GM18951 (cell line): Measurements from ENCODE around the gene SLPI.

Experiments
- POLR2A ChIP-seq: IDR thresholded peaks from 4 replicates; pipeline ENCODE4 v1.6.1; 2011; ENCODE audit warnings: mild to moderate bottlenecking; ENCODE audit not compliant: insufficient read length, insufficient read depth; ENCODE audit errors: extremely low read depth
- in situ Hi-C: fragments of 300-500 bp; cut with MboI; formaldehyde crosslinking; loops from one replicate; pipeline ENCODE4 v1.12.0; 2022; ENCODE audit warnings: low sequenced_read_pairs, mixed read lengths, inconsistent platforms; ENCODE audit not compliant: unreplicated experiment

SLPI gene

DNA sequence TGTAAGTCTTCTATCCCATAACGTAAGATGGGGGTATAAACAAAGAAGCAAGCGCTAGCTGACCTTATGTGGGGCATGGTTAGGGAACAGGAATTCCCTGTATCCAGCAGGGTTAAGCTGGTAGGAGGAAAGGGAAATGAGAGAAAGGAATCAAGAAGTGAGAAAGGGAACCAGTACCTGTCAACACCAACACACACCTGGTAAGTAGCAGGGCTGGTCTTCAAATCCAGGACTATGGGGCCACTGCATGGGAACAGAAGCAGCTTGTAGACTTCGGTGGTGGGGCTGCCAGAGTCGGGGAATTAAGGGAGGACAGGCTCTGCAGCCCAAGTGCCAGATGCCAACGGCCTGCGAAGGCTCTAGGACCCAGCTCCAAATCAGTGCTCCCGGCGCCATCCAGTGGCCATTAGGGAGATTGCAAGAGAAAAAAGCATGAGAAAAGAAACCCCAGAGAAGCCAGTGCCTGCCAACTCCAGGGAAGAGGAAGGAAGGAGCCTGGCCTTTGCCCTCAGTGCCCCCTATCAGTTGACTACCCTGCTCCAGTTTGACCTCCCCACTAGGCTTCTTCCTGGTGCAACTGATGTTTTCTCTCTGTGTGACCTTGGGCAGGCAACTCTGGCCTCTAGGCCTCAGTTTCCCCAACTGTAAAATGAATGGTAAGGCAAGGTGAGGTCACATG lies 36.5 kb upstream of the SLPI start:
- TF ChIP-seq POLR2A = no peak
- in situ Hi-C loops = no loop called here

DNA sequence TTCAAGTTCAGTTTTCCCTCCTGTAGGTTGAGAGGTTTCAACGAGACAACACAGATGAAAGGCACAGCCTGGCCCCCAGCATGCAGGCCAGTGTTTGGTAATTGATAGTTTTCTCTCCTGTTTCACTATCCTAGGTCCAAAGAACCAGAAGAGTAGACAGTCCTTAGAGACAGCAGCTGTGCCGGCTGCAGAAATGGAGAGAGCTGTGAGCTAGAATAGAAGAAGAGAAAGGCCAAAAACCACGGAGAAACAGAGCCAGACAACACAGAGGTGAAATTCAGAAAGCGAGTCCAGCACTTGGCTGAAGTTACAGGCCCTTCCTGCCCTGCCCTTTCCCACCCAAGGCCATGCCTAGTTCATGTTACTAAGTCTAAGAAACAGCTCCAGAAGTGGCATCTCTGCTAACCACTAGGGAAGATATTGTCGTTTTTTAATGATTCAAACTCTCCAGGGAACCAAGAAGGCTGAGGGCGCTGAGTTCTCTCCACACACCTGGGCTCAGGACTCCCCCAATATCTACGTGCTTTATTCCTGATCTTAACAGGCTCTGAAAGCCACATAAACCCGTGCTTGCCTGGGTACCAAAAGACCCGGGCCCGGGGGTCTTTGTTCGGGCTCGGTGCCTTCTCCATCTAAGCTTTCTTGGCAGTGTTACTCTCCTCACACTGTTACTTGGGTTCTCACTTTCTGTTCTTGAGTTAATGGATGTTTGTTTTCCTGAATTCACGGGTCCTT lies 35.7 kb upstream of the SLPI start:
- in situ Hi-C loops = no loop called here
- TF ChIP-seq POLR2A = no peak

DNA sequence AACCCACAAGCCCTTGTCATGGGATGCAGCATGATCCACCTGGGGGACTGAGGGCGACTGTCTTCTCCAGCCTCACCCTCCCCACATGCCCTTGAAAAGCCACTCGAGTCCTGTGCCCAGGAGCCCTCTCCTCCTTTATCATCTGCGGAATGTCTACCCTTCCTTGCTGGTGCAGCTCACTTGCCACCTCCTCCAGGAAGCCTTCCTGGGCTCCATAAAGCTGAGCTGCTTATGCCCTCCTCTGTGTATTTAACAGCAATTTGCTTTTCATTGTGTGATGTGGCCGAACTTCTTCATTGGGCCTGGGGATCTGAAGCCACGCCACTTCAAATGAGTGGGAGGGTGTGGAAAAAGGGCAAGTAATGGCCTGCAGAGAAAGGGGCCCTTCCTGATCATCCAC lies 34.5 kb upstream of the SLPI start:
- in situ Hi-C loops = no loop called here
- TF ChIP-seq POLR2A = no peak

DNA sequence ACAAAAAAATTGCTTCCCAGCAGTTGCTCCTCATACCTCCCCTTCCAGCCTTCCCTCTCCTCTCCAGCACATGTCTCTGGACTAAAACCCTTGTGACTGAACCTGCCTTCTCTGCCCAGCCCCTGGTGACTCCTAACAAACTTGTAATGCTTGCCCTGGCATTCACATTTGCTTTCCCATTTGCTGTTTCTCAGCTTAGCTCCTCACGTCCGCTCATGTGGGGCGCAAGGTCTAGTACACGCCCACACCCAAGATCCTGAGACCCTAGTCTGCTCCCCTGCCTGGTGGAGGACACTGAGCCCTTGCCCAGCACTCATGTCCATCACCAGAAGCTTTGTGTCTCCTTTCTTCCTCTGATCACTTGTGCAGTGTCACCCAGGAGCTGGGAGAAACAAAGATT lies 34.0 kb upstream of the SLPI start:
- in situ Hi-C loops = no loop called here
- TF ChIP-seq POLR2A = no peak

DNA sequence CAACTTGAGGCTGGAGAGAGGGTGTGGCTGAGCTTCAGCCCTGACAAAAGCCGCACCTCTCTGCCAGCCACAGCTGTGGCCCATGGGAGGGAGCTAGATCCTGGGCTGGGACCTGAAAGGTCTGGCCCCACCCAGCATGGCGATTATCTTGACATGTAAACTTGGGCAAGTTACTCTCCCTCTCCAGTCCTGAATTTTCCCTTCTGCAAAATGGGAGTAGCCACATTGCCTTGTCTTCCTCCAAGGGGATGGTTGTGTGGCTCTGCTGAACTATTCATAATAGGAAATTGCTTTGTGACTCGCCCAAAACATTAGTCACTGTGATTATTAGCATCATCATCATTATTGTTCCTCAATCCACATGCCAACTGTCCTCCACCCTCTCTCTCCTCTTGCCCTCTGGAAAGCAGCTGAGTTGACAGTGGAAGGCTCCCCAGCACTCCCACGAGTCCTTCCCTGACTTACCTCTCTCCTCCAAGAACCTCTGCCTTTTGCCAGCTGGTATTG lies 29.2 kb upstream of the SLPI start:
- in situ Hi-C loops = no loop called here
- TF ChIP-seq POLR2A = no peak

DNA sequence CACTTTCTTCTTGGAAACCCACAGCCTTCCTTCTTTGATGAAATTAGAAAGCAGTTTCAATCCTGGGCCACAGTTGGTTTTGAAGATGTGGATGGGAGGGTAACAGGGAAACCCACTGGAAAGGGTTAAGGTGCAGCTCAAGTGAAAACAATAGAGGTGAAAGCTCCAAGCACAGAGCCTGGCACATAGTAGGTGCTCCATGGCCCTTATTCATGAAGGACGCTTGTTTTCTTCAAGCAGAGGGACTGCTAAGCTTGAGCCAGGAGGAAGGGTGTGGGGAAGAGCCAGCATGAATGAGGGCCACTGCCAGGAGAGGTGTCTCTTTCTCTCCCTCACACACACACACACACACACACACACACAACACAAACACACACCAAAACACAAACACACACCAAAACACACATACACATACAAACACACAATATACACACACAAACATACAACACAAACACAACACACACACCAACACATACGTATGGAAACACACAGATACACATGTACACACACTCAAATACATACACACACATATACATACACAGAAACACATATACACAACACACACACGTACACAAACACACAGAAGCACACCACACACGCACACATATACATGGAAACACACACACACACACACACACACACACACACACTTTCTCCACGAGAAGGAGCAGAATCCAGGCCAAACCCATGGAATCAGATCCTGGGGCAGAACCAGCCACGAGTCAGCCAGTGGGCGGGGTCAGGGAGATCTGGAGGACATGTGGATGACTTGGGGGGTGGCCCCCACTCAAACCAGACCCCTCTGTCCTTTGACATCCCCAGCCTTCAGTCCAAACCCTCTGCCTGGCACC lies 28.6 kb upstream of the SLPI start:
- TF ChIP-seq POLR2A = no peak
- in situ Hi-C loops = no loop called here

DNA sequence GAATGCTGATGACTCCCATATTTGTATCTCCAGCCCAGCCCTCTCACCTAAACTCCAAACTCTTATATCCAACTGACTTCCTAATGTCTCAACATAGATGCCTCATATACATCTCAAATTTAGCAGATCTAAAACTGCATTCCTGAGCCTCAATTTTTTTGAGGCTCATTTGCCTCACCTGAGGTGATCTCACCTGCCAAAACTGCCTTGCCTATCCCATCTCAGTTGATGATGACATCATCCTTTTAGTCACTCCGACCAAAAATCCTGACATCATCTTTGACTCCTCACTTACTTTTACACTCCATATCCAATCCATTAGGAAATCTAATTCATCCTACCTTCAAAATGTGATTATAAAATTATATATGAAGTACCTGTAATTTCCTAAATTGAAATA lies 25.6 kb upstream of the SLPI start:
- TF ChIP-seq POLR2A = no peak

DNA sequence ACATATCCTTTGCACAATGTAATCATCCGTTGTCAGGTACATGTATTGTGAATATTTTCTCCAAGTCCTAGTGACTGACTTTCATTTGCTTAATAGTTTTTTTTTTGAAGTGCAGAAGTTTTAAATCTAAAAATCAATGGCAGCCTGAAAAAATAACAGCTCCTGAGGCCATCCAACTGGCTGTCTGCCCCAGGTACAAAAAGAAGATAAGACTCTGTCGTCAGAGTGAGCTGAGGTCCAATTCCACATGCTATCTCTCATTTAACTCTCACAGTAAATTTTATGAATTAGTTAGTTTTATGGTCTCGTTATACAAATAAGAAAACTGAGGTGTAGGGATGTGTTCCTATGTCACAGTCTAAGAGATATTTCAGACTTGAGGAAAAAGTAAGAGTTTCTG lies 21.0 kb upstream of the SLPI start:
- no peak for TF ChIP-seq POLR2A
- in situ Hi-C loops = no loop called here

More for the DNA sequence above, 25.6 kb upstream of the SLPI start:
- in situ Hi-C loops = no loop called here

DNA sequence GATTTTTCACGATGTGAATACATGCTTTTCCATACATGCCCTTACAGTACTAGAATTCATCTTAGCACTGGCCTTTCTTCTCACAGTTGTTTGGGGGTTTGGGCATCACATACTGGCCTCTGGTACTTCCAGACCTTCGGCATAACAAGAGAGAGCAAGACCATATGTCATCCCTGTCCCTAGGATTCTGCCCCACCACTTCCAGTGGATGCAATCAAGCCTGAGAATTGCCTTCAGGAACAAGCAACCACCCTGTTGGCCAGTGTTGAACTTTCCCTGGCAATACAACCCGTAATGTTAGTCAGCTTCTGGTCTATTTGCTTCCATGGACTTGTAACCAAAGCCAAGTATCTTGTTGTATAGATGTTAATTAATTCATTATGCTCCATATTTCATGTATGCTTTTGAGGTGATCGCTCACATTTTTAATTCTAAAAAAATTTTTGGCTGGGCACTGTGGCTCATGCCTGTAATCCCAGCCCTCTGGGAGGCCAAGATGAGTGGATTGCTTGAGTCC lies 15.4 kb upstream of the SLPI start:
- in situ Hi-C loops = no loop called here
- TF ChIP-seq POLR2A = no peak

DNA sequence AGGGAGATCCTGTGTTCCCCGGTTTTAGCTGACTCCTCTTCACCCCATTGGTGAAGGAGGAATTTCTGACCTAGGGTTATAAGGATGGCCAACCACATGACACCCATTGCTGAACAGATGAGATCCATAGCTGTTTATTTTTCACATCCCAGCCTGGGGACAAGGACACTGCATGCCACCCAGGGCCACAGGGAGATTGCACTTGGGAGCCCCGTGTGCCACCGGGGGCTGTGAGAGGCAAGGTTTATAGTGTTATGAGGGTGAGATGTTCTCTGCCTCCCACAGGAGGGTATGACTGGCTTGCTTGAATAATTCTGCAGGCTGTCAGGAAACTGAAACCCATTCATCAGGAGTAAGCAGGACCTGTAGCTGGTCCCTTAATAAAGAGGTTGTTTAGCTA lies 14.7 kb upstream of the SLPI start:
- in situ Hi-C loops = no loop called here
- TF ChIP-seq POLR2A = no peak

DNA sequence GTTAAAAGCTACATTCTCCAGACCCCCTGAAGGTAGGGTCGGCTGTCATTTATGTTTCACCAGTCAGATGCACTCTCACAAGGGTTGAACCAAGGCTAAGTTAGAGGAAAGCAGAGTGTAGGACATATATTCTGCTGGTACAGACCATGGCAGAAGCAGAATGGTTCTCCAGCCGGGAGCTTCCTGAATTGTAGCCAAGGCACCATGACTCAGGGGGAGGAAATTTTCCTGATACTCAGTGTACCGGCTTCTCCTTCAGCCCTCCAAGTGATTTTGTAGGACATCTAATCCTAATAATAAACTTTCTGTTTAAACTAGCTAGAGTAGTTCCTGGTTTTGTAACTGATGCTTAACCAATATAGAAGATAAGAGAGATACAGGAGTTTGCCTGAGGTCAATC lies 14.2 kb upstream of the SLPI start:
- in situ Hi-C loops = no loop called here
- TF ChIP-seq POLR2A = no peak

DNA sequence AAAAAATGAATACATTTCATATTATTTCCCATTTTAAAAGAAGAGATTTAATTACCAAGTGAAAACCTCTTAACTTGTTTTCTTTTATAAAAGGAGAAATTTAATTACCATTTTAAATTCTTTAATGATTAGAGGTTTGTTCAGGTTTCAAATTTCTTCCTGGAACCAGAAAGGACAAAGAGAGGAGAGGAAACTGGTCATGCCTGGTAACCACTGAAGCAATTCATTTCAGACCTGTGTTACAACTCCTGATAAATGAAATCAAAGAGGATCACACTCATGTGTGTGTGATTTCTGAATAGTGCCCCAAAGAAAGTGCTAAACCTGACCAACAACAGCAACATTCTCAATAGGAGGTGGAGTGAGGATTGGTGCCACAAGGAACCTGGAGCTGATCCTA lies 12.6 kb upstream of the SLPI start:
- no peak for TF ChIP-seq POLR2A
- in situ Hi-C loops = no loop called here
